Limb (tissue), 2 donors: ENCODE results near the gene HOXD9.

ENCODE experiments used
- DNase-seq, 2 donors: peaks; one replicate each; pipeline ENCODE4 v3.0.0-alpha.2; 2016; ENCODE audit errors: extremely low spot score in 2 of 2

The HOXD9 gene

GRCh38 chr2:176122683-176123410 is at the start of gene HOXD9:
Gene HOXD9, plus strand, starts transcription at chr2:176122719. Its CDS starts 50 bp downstream, at chr2:176122769.
- peak in 1 of 2 donors; percentile 82 for DNase-seq

GRCh38 chr2:176072951-176073904 is 49.3 kb upstream of the HOXD9 start:
- peak in 1 of 2 donors; percentile 49 for DNase-seq

GRCh38 chr2:176074919-176075425 is 47.5 kb upstream of the HOXD9 start:
- DNase-seq, result peak in 1 of 2 donors; percentile 37

GRCh38 chr2:176075481-176075880 is 47.0 kb upstream of the HOXD9 start:
- DNase-seq, result peak in 1 of 2 donors; percentile 76

GRCh38 chr2:176076063-176076462 is 46.5 kb upstream of the HOXD9 start:
- DNase-seq, result no peak

GRCh38 chr2:176076796-176077195 is 45.7 kb upstream of the HOXD9 start:
- no peak for DNase-seq

- DNase-seq, result peak in 1 of 2 donors; percentile 47
Measured at GRCh38 chr2:176078541-176079284, 43.8 kb upstream of the HOXD9 start.

- DNase-seq, result peak in 1 of 2 donors; percentile 59
Measured at GRCh38 chr2:176079285-176079830, 43.2 kb upstream of the HOXD9 start.

- peak in 1 of 2 donors; percentile 79 for DNase-seq
Measured at GRCh38 chr2:176079831-176080539, 42.5 kb upstream of the HOXD9 start.

- DNase-seq, result peak in 1 of 2 donors; percentile 72
Measured at GRCh38 chr2:176080540-176081375, 41.8 kb upstream of the HOXD9 start.

- no peak for DNase-seq
Measured at GRCh38 chr2:176081376-176081836, 41.1 kb upstream of the HOXD9 start.

- peak in 1 of 2 donors; percentile 73 for DNase-seq
Measured at GRCh38 chr2:176081837-176082524, 40.5 kb upstream of the HOXD9 start.

GRCh38 chr2:176082525-176082823 is 40.0 kb upstream of the HOXD9 start:
- DNase-seq, result no peak

GRCh38 chr2:176082824-176083751 is 39.4 kb upstream of the HOXD9 start:
- peak in 1 of 2 donors; percentile 64 for DNase-seq

GRCh38 chr2:176083796-176084261 is 38.7 kb upstream of the HOXD9 start, which contains the start of gene EVX2:
Gene EVX2, minus strand, starts transcription at chr2:176083962. Its CDS starts 186 bp downstream, at chr2:176083776.
- DNase-seq, result peak in 1 of 2 donors; percentile 56

- DNase-seq, result peak in 1 of 2 donors; percentile 51
Measured at GRCh38 chr2:176084611-176085119, 37.9 kb upstream of the HOXD9 start.

- peak in 1 of 2 donors; percentile 53 for DNase-seq
Measured at GRCh38 chr2:176085120-176085788, 37.3 kb upstream of the HOXD9 start.
